NCI-H345 treated with DMSO at 0.1 percent for 48 hours (cell line): ENCODE measurements around the gene ZNF384.

ENCODE experiments used
- DNase-seq: peaks from one replicate; lab custom pipeline; 2025; ENCODE audit not compliant: unreplicated experiment; lab: John Stamatoyannopoulos, UW

ZNF384 gene

DNA sequence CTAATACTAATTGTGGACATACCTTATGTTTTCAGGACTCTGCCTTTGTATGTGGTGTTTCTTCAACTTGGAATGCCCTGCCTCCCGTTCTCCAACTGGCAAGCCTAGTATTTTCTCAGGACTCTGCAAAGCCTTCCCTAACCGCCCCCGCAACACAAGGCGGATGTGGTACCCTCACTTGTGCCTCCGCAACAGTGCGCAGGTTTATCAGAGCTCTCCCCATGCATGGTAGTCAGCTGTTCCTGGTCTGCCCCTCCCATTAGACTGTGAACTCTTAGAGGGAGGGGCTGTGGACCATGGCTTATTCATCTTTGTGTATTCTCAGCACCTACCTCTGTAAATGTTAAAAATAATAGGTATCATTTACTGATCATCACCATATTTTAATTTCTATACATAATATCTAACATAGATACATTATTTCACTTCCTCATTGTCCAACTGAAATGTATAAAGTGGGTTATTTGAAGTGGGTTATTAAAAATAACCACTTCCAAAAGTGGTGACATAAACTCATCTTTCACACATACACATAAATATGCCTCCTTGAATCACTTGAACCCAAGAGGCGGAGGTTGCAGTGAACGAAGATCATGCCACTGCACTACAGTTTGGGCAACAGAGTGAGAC, 62.4 kb downstream of the ZNF384 start:
- no peak for DNase-seq

DNA sequence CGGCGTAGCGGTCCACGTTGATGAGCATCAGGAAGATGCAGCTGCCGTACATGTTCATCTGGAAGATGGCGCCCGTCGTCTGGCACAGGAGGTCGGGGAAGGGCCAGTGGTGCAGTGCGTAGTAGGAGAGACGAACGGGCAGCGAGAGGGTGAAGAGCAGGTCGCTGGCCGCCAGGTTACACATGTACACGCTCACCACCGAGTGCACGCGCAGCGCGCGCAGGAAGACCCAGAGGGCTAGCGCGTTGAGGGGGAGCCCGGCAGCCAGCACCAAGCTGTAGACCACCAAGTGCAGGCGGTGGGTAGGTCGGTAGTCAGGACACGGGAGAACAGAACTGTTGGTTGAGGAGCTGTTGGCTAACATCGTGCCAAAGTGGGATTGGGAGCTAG, 68.3 kb downstream of the ZNF384 start:
- DNase-seq = no peak

DNA sequence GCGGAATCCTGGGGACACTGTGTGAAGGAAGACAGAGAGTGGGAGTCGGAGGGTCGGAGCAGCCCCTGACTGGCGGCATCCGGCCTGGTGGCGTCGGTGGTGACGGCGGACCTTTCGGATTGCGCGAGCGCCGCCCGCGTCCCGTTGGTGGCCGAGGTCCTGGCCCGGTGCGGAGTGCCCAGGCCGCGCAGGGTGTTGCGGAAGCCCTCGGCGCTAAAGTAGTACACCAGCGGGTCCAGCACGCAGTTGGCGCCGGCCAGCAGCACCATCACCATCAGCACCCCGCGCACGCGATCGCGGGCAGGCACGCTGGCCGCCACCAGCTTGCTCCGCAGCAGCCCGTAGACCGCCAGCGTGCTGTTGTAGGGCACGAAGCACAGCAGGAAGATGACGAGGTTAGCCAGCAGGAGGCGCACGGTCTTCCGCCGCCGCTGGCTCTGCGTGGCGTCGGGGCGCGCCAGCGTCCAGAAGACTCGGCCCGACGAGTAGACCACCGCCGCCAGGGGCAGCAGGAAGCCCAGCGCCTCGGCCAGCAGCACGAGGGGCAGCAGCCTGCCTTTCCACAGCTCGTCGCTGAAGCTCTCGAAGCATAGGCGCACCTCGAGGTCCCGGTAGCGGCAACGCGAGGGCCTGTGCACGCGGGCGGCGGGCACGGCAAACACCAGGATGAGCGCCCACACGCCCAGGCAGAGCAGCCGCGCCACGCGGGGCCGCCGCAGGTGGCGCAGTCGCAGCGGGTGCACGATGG, 68.9 kb downstream of the ZNF384 start:
- DNase-seq = no peak

DNA sequence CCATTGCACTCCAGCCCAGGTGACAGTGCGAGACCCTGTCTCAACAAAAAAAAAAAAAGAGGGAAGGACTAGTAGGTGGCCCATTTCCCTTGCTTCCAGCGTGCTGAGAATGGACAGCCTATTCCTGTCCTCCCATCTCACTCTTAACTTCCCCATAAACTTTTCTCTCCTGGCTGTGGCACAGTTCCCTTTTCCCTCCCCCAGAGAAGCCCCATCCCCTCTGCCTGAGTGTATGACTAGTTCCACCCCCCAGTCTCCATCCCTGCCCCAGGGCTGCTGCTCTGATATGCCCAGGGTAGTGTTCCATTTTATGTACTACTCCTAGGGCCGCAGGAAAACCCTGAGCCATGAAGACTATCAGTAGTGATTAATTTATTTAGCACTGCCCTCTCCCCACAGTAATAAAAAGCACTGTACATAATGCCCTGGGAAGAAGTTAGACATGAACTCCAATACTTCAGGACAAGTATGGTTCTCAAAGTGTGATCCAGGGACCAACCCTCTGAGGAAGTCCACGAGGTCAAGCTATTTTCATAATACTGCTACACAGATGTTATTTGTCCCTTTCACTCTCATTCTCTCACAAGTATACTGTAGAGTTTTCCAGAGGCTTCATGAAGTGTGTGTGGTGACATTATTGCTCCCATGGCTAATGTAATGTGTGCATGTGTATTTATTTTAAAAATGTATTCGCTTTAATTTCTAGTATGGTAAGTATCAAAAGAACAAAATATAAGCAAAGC, 70.5 kb downstream of the ZNF384 start:
- no peak for DNase-seq
